ENCODE results near the gene SUN5.
"Not testable (repeated sequence)": the region's sequence is repeated elsewhere in the genome, so short reads cannot be mapped to it uniquely, and the experiment has no call there.

SUN5 gene

GRCh38 chr20:32983459-32984112 is 20.6 kb downstream of the SUN5 start:
- Mint-ChIP-seq H3K4me1 (ENCODE audit: low read depth) (peaks cover 1% of the 10 kb centered on the region), H3K36me3 (ENCODE audit: low read depth) (no peaks in the 10 kb centered on the region), H3K9me3 (no peaks in the 10 kb centered on the region), H3K27me3 (ENCODE audit: low read depth) (no peaks in the 10 kb centered on the region), H3K4me3 (no peak overlapping the region), H3K27ac (no peak overlapping the region)

GRCh38 chr20:32982617-32983458 is 21.4 kb downstream of the SUN5 start:
- Mint-ChIP-seq H3K27me3 (ENCODE audit: low read depth) (no peaks in the 10 kb centered on the region), H3K27ac (no peak overlapping the region), H3K4me1 (ENCODE audit: low read depth) (peaks cover 1% of the 10 kb centered on the region), H3K4me3 (no peak overlapping the region), H3K36me3 (ENCODE audit: low read depth) (no peaks in the 10 kb centered on the region), H3K9me3 (no peaks in the 10 kb centered on the region)

GRCh38 chr20:32980990-32981389 is 23.2 kb downstream of the SUN5 start:
- Mint-ChIP-seq H3K9me3 (peaks cover 12% of the 10 kb centered on the region), H3K27me3 (ENCODE audit: low read depth) (no peaks in the 10 kb centered on the region), H3K4me1 (ENCODE audit: low read depth) (peaks cover 6% of the 10 kb centered on the region), H3K27ac (peak overlapping the region; percentile 29), H3K36me3 (ENCODE audit: low read depth) (peaks cover 7% of the 10 kb centered on the region), H3K4me3 (no peak overlapping the region)

GRCh38 chr20:32980131-32980941 is 23.9 kb downstream of the SUN5 start:
- H3K36me3 Mint-ChIP-seq (ENCODE audit: low read depth), result peaks cover 7% of the 10 kb centered on the region
- H3K4me1 Mint-ChIP-seq (ENCODE audit: low read depth), result peaks cover 6% of the 10 kb centered on the region
- peak overlapping the region; percentile 29 for H3K27ac Mint-ChIP-seq

GRCh38 chr20:32979201-32979998 is 24.8 kb downstream of the SUN5 start:
- peaks cover 9% of the 10 kb centered on the region for H3K4me1 Mint-ChIP-seq (ENCODE audit: low read depth)
- H3K36me3 Mint-ChIP-seq (ENCODE audit: low read depth), result peaks cover 7% of the 10 kb centered on the region
- no peaks in the 10 kb centered on the region for H3K27me3 Mint-ChIP-seq (ENCODE audit: low read depth)
- H3K4me3 Mint-ChIP-seq, result no peak overlapping the region
- H3K27ac Mint-ChIP-seq, result no peak overlapping the region
- H3K9me3 Mint-ChIP-seq, result peaks cover 12% of the 10 kb centered on the region

More at GRCh38 chr20:32980131-32980941, 23.9 kb downstream of the SUN5 start:
- Mint-ChIP-seq H3K27me3 (ENCODE audit: low read depth) (no peaks in the 10 kb centered on the region), H3K9me3 (peaks cover 12% of the 10 kb centered on the region), H3K4me3 (no peak overlapping the region)

- H3K4me1 Mint-ChIP-seq (ENCODE audit: low read depth), result peaks cover 9% of the 10 kb centered on the region
- H3K9me3 Mint-ChIP-seq, result peaks cover 12% of the 10 kb centered on the region
- H3K27ac Mint-ChIP-seq, result peak overlapping the region; percentile 59
- H3K27me3 Mint-ChIP-seq (ENCODE audit: low read depth), result no peaks in the 10 kb centered on the region
- H3K4me3 Mint-ChIP-seq, result no peak overlapping the region
- peaks cover 7% of the 10 kb centered on the region for H3K36me3 Mint-ChIP-seq (ENCODE audit: low read depth)
These were observed 26.3 kb downstream of the SUN5 start for GRCh38 chr20:32978009-32978335.

GRCh38 chr20:32977281-32978008 is 26.8 kb downstream of the SUN5 start:
- Mint-ChIP-seq H3K27me3 (ENCODE audit: low read depth) (no peaks in the 10 kb centered on the region), H3K9me3 (peaks cover 12% of the 10 kb centered on the region), H3K4me3 (no peak overlapping the region), H3K4me1 (ENCODE audit: low read depth) (peaks cover 9% of the 10 kb centered on the region), H3K36me3 (ENCODE audit: low read depth) (peaks cover 7% of the 10 kb centered on the region), H3K27ac (no peak overlapping the region)

GRCh38 chr20:32976746-32977145 is 27.5 kb downstream of the SUN5 start:
- Mint-ChIP-seq H3K4me3 (no peak overlapping the region), H3K36me3 (ENCODE audit: low read depth) (peaks cover 7% of the 10 kb centered on the region), H3K27me3 (ENCODE audit: low read depth) (no peaks in the 10 kb centered on the region), H3K27ac (peak overlapping the region; percentile 42), H3K9me3 (peaks cover 12% of the 10 kb centered on the region), H3K4me1 (ENCODE audit: low read depth) (peaks cover 9% of the 10 kb centered on the region)

GRCh38 chr20:32975698-32976674 is 28.2 kb downstream of the SUN5 start:
- H3K9me3 Mint-ChIP-seq, result peaks cover 12% of the 10 kb centered on the region
- no peak overlapping the region for H3K4me3 Mint-ChIP-seq

GRCh38 chr20:32975121-32975520 is 29.1 kb downstream of the SUN5 start:
- H3K4me1 Mint-ChIP-seq (ENCODE audit: low read depth), result peaks cover 11% of the 10 kb centered on the region
- not testable (repeated sequence) for H3K27ac Mint-ChIP-seq

More at GRCh38 chr20:32975698-32976674, 28.2 kb downstream of the SUN5 start:
- H3K27me3 Mint-ChIP-seq (ENCODE audit: low read depth), result no peaks in the 10 kb centered on the region
- peaks cover 9% of the 10 kb centered on the region for H3K4me1 Mint-ChIP-seq (ENCODE audit: low read depth)
- H3K27ac Mint-ChIP-seq, result no peak overlapping the region
- H3K36me3 Mint-ChIP-seq (ENCODE audit: low read depth), result peaks cover 7% of the 10 kb centered on the region

GRCh38 chr20:32974204-32975064 is 29.8 kb downstream of the SUN5 start:
- not testable (repeated sequence) for H3K4me3 Mint-ChIP-seq; H3K27me3 Mint-ChIP-seq (ENCODE audit: low read depth); H3K27ac Mint-ChIP-seq; H3K36me3 Mint-ChIP-seq (ENCODE audit: low read depth)
- peaks cover 14% of the 10 kb centered on the region for H3K4me1 Mint-ChIP-seq (ENCODE audit: low read depth)
- H3K9me3 Mint-ChIP-seq, result peaks cover 12% of the 10 kb centered on the region

More at GRCh38 chr20:32975121-32975520, 29.1 kb downstream of the SUN5 start:
- H3K27me3 Mint-ChIP-seq (ENCODE audit: low read depth); H3K4me3 Mint-ChIP-seq; H3K36me3 Mint-ChIP-seq (ENCODE audit: low read depth): not testable (repeated sequence)
- H3K9me3 Mint-ChIP-seq, result peaks cover 12% of the 10 kb centered on the region

Measured in T-helper 1 cell treated with Interleukin-12 subunit alpha and Interleukin-12 subunit beta and Interleukin-4 antibody, amounts not matched to agents 30 μg/mL and 1 μg/mL, for 36 hours (primary cell).